OCI-LY3 (cell line): Measurements from ENCODE around the gene NSD1.
"Not testable (repeated sequence)": the region's sequence is repeated elsewhere in the genome, so short reads cannot be mapped to it uniquely, and the experiment has no call there.

ENCODE experiments used
- EZH2phosphoT487 ChIP-seq: fragments of 200-600 bp; shearing (Covaris generic); IDR thresholded peaks from 2 replicates; pipeline ENCODE4 v1.6.1; 2018; ENCODE audit warnings: antibody characterized with exemption, mixed run types, low read depth
- TF ChIP-seq, protein P1 (sequence below): fragments of 200-600, 300-600 bp; sonication (generic); IDR thresholded peaks from 2 replicates; pipeline ENCODE4 v1.5.1; 2014; ENCODE audit warnings: antibody characterized with exemption, low read length, low read depth

DNA sequence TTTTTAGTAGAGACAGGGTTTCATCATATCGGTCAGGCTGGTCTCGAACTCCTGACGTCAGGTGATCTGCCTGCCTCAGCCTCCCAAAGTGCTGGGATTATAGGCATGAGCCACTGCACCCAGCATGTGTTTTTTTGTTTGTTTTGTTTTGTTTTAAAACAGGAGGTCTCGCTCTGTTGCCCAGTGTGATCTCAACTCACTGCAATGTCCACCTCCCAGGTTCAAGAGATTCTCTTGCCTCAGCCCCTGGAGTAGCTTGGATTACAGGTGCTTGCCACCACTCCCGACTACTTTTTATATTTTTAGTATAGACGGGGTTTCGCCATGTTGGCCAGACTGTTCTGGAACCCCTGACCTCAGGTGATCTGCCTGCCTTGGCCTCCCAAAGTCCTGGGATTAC is 125.1 kb downstream of the NSD1 start:
- not testable (repeated sequence) for TF ChIP-seq EZH2phosphoT487
- TF ChIP-seq, protein P1, sequence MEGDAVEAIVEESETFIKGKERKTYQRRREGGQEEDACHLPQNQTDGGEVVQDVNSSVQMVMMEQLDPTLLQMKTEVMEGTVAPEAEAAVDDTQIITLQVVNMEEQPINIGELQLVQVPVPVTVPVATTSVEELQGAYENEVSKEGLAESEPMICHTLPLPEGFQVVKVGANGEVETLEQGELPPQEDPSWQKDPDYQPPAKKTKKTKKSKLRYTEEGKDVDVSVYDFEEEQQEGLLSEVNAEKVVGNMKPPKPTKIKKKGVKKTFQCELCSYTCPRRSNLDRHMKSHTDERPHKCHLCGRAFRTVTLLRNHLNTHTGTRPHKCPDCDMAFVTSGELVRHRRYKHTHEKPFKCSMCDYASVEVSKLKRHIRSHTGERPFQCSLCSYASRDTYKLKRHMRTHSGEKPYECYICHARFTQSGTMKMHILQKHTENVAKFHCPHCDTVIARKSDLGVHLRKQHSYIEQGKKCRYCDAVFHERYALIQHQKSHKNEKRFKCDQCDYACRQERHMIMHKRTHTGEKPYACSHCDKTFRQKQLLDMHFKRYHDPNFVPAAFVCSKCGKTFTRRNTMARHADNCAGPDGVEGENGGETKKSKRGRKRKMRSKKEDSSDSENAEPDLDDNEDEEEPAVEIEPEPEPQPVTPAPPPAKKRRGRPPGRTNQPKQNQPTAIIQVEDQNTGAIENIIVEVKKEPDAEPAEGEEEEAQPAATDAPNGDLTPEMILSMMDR = not testable (repeated sequence)
